HFF-Myc (cell line): ENCODE results near the gene CCDC154.

Experiments
- DNase-seq: peaks from one replicate; pipeline ENCODE4 v3.0.0-alpha.2; 2011; ENCODE audit warnings: low read depth; ENCODE audit errors: extremely low read depth
- H3K4me3 ChIP-seq: replicated peaks from 2 replicates; pipeline ENCODE4 v1.5.1; 2011; ENCODE audit warnings: low read depth, mild to moderate bottlenecking, control low read depth, low read length
- CTCF ChIP-seq: IDR thresholded peaks from 2 replicates; pipeline ENCODE4 v1.5.1; 2012; ENCODE audit warnings: mild to moderate bottlenecking, low read depth, low read length, control low read depth; ENCODE audit errors: missing control alignments

Gene CCDC154

GRCh38 chr16:1435921-1436697 is 8.2 kb downstream of the CCDC154 start:
- no peak for DNase-seq
- no peak overlapping the region for H3K4me3 ChIP-seq
- no peak for TF ChIP-seq CTCF

DNA sequence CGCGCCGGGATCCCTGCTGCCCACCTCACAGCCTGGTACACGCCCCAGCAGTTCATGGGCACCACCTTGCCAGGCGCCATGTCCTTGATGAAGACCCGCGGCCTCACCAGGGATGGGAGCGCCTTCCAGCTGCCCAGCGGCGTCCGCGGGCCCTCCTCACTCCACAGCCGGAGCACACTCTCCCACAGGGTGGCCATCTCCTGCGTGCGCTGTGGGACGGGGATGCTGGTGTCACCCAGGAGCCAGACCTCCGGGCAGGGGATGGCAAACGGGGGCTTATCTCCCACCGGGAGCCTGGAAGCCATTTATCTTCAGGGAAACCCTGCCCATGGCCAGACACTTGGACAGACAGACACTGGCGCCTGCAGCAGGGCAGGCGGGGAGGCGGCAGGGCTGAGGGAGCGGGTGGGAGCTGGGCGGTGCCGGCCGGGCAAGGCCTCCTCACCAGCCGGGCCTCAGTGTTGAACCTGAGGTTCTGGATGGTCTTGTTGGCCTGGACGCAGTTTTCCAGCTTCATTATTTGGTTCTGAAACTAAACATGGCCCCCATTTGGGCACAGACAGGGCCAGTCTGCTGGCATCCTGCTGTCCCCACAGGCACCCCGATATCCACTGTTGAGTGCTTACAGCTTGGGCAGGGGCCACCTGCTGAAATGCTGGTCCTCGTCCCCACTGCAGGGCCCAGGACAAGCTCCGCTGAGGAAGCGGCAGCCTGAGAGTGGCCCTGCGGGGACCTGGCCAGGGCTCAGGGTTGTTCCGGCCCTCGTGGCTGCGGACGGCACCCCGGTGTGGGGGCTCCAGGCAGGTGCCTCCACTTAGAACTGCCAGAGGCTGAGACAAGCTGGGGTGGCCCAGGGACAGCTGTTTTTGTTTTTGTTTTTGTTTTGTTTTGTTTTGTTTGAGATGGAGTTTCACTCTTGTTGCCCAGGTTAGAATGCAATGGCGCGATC is 9.4 kb downstream of the CCDC154 start:
- no peak overlapping the region for H3K4me3 ChIP-seq
- no peak for DNase-seq
- no peak for TF ChIP-seq CTCF

- H3K4me3 ChIP-seq, result no peak overlapping the region
- no peak for DNase-seq
- TF ChIP-seq CTCF, result no peak
Measured at GRCh38 chr16:1433756-1434155, 10.6 kb downstream of the CCDC154 start.

- no peak for TF ChIP-seq CTCF
- no peak overlapping the region for H3K4me3 ChIP-seq
- DNase-seq, result no peak
Measured at GRCh38 chr16:1433263-1433560, 11.1 kb downstream of the CCDC154 start.

GRCh38 chr16:1432388-1433262 is 11.7 kb downstream of the CCDC154 start:
- TF ChIP-seq CTCF, result no peak
- H3K4me3 ChIP-seq, result no peak overlapping the region
- no peak for DNase-seq

GRCh38 chr16:1431497-1432270 is 12.7 kb downstream of the CCDC154 start:
- TF ChIP-seq CTCF, result no peak
- no peak for DNase-seq
- no peak overlapping the region for H3K4me3 ChIP-seq
